ENCODE data around the gene ACSM3. TPM values are rescaled to one million over a fixed set of nuclear protein-coding genes. Genes with fewer than 3 reads are reported as not detected.

Gene ACSM3
- total RNA-seq, 1 experiment from 2014 or later = 0.34 TPM

DNA sequence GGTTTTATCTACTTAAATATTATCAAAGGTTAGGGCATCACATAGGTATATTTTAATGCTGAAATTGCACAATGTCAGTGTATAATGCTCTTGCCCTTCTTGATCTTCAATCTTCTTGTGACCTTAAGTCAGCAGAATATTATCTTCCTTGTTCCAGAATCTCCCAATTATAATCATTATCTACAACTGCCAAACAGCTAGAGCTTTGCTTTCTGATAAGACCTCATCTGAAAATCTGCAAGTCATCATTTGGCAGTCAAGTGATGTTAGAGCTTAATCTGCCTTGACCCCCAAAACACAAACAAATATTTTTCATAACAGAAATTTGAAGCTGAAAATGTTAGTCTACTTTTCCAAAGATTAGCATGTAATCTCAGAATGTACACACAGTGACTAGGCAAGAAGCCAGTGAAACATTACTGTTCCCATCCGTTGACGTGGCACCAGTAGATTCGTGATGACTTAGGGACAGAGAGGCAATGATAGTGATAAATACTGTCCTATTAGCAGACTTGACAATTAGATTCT, 62.3 kb downstream of the ACSM3 start:
- in situ Hi-C loops (cut with HindIII; ENCODE audit: low pct_unique_long_range_greater_than_20kb, low sequenced_read_pairs) = no loop called here
- DNase-seq (ENCODE audit: low read depth, low spot score) = no peak

DNA sequence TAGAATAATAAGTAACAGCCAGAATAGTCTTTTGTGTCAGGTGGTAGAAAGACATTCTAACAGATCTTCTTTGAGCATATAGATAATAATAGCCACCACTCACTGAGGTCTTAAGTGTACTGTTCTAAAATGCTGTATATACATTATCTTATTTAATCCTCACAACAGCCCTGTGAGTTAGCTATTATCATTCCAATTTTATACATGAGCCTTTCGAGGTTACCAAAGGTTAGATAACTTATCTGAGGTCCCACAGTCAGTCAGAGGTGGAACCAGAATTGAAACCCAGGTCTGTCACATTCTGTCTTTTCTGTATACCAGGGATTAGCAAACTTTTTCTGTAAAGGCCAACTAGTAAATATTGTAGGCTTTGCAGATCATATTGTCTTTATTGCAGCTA, 65.7 kb downstream of the ACSM3 start:
- in situ Hi-C loops (cut with HindIII; ENCODE audit: low pct_unique_long_range_greater_than_20kb, low sequenced_read_pairs) = no loop called here
- DNase-seq (ENCODE audit: low read depth, low spot score) = no peak

DNA sequence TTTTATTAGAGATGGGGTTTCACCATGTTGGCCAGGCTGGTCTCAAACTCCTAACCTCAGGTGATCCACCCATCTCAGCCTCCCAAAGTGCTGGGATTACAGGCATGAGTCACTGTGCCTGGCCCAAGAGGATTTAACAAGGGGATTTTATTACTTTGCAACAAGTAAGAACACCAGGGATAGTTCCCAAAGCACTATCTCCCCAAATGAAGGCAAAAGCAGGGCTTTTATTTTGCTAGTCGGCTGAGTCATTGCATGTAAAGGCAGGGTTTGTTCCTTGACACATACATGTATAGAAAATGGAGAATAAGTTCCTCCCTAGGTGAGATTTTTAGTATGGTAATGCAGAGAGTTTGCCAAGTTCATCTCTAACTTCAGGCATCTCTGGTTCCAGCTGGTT, 66.6 kb downstream of the ACSM3 start:
- no peak for DNase-seq (ENCODE audit: low read depth, low spot score)
- in situ Hi-C loops (cut with HindIII; ENCODE audit: low pct_unique_long_range_greater_than_20kb, low sequenced_read_pairs) = no loop called here

DNA sequence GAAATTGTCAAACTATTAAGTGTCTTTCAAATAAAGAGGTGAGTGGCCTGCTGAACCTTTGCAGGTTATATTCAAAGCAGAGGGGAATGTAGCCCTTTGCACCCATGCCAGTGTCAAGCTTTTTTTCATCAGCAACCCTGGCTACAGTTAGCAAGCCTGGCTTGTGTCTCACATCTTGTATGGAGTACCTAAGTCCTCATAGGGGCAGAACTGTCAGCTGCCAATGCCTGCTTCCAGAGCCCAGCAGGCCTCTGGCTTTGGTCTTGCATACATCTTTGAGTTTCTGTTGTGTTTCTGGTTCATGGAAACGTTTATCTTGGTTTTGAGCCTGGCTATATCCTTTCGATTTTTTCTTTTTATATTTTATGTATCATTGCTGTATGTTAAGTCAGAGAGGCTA, 69.3 kb downstream of the ACSM3 start:
- DNase-seq (ENCODE audit: low read depth, low spot score) = no peak
- in situ Hi-C loops (cut with HindIII; ENCODE audit: low pct_unique_long_range_greater_than_20kb, low sequenced_read_pairs) = no loop called here

DNA sequence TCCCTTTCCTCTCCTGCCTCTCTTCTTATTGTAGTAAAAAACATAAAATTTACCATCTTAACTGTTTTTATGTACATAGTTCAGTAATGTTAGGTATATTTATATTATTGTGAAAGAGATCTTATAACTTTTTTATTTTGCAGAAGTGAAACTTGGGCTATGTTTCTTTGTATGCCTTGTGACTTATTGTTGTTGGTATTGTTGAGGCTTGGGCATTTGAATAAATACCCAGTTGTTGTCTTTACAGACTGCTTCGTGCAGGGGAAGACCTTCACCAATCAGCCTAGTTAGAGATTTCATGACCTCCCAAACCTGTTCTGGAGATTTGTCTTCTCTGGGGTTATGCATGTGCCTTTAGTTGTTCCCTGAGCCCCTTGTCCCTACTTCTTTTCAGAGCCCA, 74.4 kb downstream of the ACSM3 start:
- in situ Hi-C loops (cut with HindIII; ENCODE audit: low pct_unique_long_range_greater_than_20kb, low sequenced_read_pairs) = no loop called here
- no peak for DNase-seq (ENCODE audit: low read depth, low spot score)

DNA sequence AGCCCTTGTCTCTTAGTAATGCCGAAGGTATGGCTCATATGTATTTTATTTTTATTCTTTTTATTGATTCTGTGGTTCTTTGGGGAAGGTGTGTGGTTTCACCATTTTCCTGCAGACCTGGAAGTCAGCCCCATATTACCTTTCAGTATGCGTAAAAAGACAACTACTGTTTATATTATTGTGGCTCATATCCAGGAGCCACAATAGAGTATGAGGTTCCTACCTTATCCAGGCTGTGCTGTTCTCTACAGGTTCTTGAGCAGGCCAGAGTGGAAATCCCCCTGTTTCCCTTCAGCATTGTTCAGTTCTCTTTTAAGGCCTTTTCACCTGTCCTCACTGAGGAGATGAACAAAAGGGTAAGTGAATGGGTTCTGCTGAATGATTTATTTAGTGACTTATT, 75.7 kb downstream of the ACSM3 start:
- in situ Hi-C loops (cut with HindIII; ENCODE audit: low pct_unique_long_range_greater_than_20kb, low sequenced_read_pairs) = no loop called here
- no peak for DNase-seq (ENCODE audit: low read depth, low spot score)

DNA sequence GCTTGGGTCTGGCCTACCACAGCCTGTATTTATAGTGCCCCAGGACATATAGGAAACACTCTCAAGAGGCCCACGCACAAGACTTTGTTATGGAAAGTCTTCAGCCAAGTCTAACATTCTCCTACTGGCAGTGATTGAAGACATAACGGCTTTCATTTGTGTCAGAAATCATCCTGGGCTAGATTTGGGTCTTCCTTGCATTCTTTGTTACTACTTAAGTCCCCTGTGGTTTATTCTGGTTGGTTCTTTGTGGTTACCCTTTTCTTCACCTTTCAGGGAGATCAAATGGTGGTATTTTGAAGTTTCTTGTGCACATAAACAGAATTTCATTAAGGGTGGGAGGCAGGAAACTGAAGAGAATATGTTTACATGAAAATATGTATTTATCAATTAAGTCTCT, 80.2 kb downstream of the ACSM3 start:
- in situ Hi-C loops (cut with HindIII; ENCODE audit: low pct_unique_long_range_greater_than_20kb, low sequenced_read_pairs) = no loop called here
- DNase-seq (ENCODE audit: low read depth, low spot score) = no peak

DNA sequence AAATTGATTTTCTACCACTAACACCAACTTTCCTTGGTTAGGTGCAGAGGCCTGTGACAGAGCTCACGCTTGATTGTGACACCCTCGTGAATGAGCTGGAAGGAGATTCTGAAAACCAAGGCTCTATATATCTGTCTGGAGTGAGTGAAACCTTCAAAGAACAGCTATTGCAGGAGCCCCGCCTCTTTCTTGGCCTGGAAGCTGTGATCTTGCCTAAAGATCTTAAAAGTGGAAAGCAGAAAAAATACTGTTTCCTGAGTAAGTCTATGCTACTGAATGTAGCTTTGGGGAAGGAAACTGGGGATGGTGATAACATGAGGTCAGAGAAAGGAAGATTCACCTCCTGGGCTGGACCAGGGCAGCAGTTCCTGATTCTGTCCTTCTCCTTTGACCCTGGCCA, 80.8 kb downstream of the ACSM3 start:
- in situ Hi-C loops (cut with HindIII; ENCODE audit: low pct_unique_long_range_greater_than_20kb, low sequenced_read_pairs) = no loop called here
- DNase-seq (ENCODE audit: low read depth, low spot score) = no peak

DNA sequence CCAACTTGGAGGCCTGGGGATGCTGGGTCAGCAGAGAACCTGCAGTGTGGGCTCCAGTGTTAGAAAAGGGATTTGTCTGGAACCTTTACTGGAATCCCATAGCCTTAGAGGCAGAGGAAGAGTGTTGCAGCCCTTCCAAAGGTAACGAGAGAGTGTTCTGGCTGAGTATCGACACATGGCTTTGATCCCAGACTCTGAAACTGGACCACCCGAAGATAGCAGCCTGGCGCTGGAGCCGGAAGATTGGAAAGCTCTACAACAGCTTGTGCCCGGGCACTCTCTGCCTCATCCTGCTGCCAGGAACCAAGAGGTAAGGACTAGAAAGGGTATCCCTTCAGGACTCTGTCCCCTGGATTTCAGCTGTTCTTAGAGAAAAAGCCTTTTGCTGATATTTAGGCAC, 82.2 kb downstream of the ACSM3 start:
- in situ Hi-C loops (cut with HindIII; ENCODE audit: low pct_unique_long_range_greater_than_20kb, low sequenced_read_pairs) = no loop called here

DNA sequence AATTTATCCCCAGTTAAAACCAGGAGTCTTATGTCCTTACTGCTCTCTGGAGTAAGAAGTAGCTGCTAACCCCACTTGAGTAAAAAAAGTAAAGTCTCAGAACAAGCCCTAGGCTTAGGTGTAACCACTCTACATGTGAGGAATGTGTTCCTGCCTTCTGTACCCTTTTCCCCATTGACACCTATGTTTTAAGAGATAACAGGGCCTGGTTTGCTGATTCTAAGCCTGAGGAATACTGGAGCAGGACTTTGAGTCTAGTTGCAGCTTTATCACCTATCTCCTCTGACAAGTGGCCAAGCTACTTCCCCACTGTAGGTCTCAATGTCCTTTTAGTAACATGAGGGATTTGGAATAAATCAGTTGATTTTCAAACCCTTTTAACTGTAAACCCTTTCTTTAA, 82.7 kb downstream of the ACSM3 start:
- no peak for DNase-seq (ENCODE audit: low read depth, low spot score)
- in situ Hi-C loops (cut with HindIII; ENCODE audit: low pct_unique_long_range_greater_than_20kb, low sequenced_read_pairs) = no loop called here

More for the DNA sequence above, 82.2 kb downstream of the ACSM3 start:
- no peak for DNase-seq (ENCODE audit: low read depth, low spot score)

Small RNAs within 50 kb of the gene (small RNA-seq; reads per million reads assigned to genes)
- gene RF00618 (0 reads per million in 2 experiments), gene RNU6-944P (0.02 to 0.10 reads per million in 2 experiments)

Other genes starting within 250 kb of the ACSM3 start
- not detected in 2 replicates for gene ACSM2B, start 187.6 kb upstream of the ACSM3 start, total RNA-seq (2014; rRNA removed; shearing (Covaris generic))
- gene ACSM1, start 66.3 kb upstream of the ACSM3 start, total RNA-seq (2014; rRNA removed; shearing (Covaris generic)) = not detected in 2 replicates
- 31.9 and 34.7 TPM in 2 replicates for gene THUMPD1, start 22.2 kb upstream of the ACSM3 start, total RNA-seq (2014; rRNA removed; shearing (Covaris generic))
- gene ERI2, start 42.5 kb downstream of the ACSM3 start, total RNA-seq (2014; rRNA removed; shearing (Covaris generic)) = 21.2 and 29.0 TPM in 2 replicates
- gene REXO5, start 42.5 kb downstream of the ACSM3 start, total RNA-seq (2014; rRNA removed; shearing (Covaris generic)) = 3.9 and 5.7 TPM in 2 replicates
- gene DCUN1D3, start 136.3 kb downstream of the ACSM3 start, total RNA-seq (2014; rRNA removed; shearing (Covaris generic)) = 6.2 and 6.9 TPM in 2 replicates
- 22.4 and 29.0 TPM in 2 replicates for gene LYRM1, start 136.8 kb downstream of the ACSM3 start, total RNA-seq (2014; rRNA removed; shearing (Covaris generic))

All from SK-MEL-5 (cell line).